ENCODE results near the gene IRF2BP2. TPM values are rescaled to one million over a fixed set of nuclear protein-coding genes. Genes with fewer than 3 reads are reported as not detected.

IRF2BP2 gene
- total RNA-seq, 2 experiments from 2014 or later, result 109 to 111 TPM

GRCh38 chr1:234573711-234574299, 36.2 kb downstream of the IRF2BP2 start:
- Mint-ChIP-seq H3K4me3 (no peak overlapping the region), H3K36me3 (no peaks in the 10 kb centered on the region), H3K4me1 (no peaks in the 10 kb centered on the region), H3K27ac (no peak overlapping the region), H3K27me3 (no peaks in the 10 kb centered on the region), H3K9me3 (no peaks in the 10 kb centered on the region)
- DNase-seq, result no peak

- Mint-ChIP-seq H3K4me1 (no peaks in the 10 kb centered on the region), H3K27me3 (no peaks in the 10 kb centered on the region), H3K36me3 (no peaks in the 10 kb centered on the region), H3K9me3 (no peaks in the 10 kb centered on the region), H3K27ac (no peak overlapping the region), H3K4me3 (no peak overlapping the region)
- DNase-seq, result no peak
Observed at GRCh38 chr1:234572966-234573365, 37.0 kb downstream of the IRF2BP2 start.

GRCh38 chr1:234571702-234572101, 38.3 kb downstream of the IRF2BP2 start:
- no peak overlapping the region for H3K27ac Mint-ChIP-seq
- H3K27me3 Mint-ChIP-seq, result no peaks in the 10 kb centered on the region
- H3K36me3 Mint-ChIP-seq, result no peaks in the 10 kb centered on the region
- no peak for DNase-seq
- H3K9me3 Mint-ChIP-seq, result no peaks in the 10 kb centered on the region
- H3K4me3 Mint-ChIP-seq, result no peak overlapping the region
- no peaks in the 10 kb centered on the region for H3K4me1 Mint-ChIP-seq

GRCh38 chr1:234570329-234571120, 39.5 kb downstream of the IRF2BP2 start:
- Mint-ChIP-seq H3K9me3 (no peaks in the 10 kb centered on the region), H3K27ac (no peak overlapping the region), H3K27me3 (no peaks in the 10 kb centered on the region), H3K36me3 (no peaks in the 10 kb centered on the region), H3K4me3 (no peak overlapping the region), H3K4me1 (no peaks in the 10 kb centered on the region)
- DNase-seq, result no peak

GRCh38 chr1:234568345-234568744, 41.6 kb downstream of the IRF2BP2 start:
- no peak overlapping the region for H3K4me3 Mint-ChIP-seq
- H3K36me3 Mint-ChIP-seq, result no peaks in the 10 kb centered on the region
- no peaks in the 10 kb centered on the region for H3K9me3 Mint-ChIP-seq
- no peaks in the 10 kb centered on the region for H3K27me3 Mint-ChIP-seq
- DNase-seq, result no peak
- H3K27ac Mint-ChIP-seq, result no peak overlapping the region
- peaks cover 4% of the 10 kb centered on the region for H3K4me1 Mint-ChIP-seq

GRCh38 chr1:234565132-234565531, 44.8 kb downstream of the IRF2BP2 start:
- Mint-ChIP-seq H3K4me3 (no peak overlapping the region), H3K9me3 (no peaks in the 10 kb centered on the region), H3K27ac (no peak overlapping the region), H3K36me3 (no peaks in the 10 kb centered on the region), H3K27me3 (no peaks in the 10 kb centered on the region), H3K4me1 (peaks cover 4% of the 10 kb centered on the region)
- DNase-seq, result no peak

- DNase-seq, result no peak
- Mint-ChIP-seq H3K27ac (no peak overlapping the region), H3K9me3 (no peaks in the 10 kb centered on the region), H3K4me1 (peaks cover 4% of the 10 kb centered on the region), H3K36me3 (no peaks in the 10 kb centered on the region), H3K27me3 (no peaks in the 10 kb centered on the region), H3K4me3 (no peak overlapping the region)
Observed at GRCh38 chr1:234564035-234565029, 45.6 kb downstream of the IRF2BP2 start.

- H3K36me3 Mint-ChIP-seq, result no peaks in the 10 kb centered on the region
- peaks cover 4% of the 10 kb centered on the region for H3K4me1 Mint-ChIP-seq
- no peaks in the 10 kb centered on the region for H3K27me3 Mint-ChIP-seq
- H3K27ac Mint-ChIP-seq, result no peak overlapping the region
- H3K4me3 Mint-ChIP-seq, result no peak overlapping the region
- H3K9me3 Mint-ChIP-seq, result no peaks in the 10 kb centered on the region
- no peak for DNase-seq
Observed at GRCh38 chr1:234562334-234562733, 47.6 kb downstream of the IRF2BP2 start.

- H3K36me3 Mint-ChIP-seq, result no peaks in the 10 kb centered on the region
- no peaks in the 10 kb centered on the region for H3K9me3 Mint-ChIP-seq
- no peak overlapping the region for H3K27ac Mint-ChIP-seq
- no peaks in the 10 kb centered on the region for H3K27me3 Mint-ChIP-seq
- no peak for DNase-seq
- peaks cover 4% of the 10 kb centered on the region for H3K4me1 Mint-ChIP-seq
- H3K4me3 Mint-ChIP-seq, result no peak overlapping the region
Observed at GRCh38 chr1:234561319-234561718, 48.7 kb downstream of the IRF2BP2 start.

- DNase-seq, result no peak
Observed at GRCh38 chr1:234559902-234560676, 49.9 kb downstream of the IRF2BP2 start.

GRCh38 chr1:234559152-234559901, 50.7 kb downstream of the IRF2BP2 start:
- no peak overlapping the region for H3K27ac Mint-ChIP-seq
- H3K36me3 Mint-ChIP-seq, result no peaks in the 10 kb centered on the region
- no peaks in the 10 kb centered on the region for H3K27me3 Mint-ChIP-seq
- no peak overlapping the region for H3K4me3 Mint-ChIP-seq
- no peaks in the 10 kb centered on the region for H3K9me3 Mint-ChIP-seq
- H3K4me1 Mint-ChIP-seq, result no peaks in the 10 kb centered on the region
- DNase-seq, result no peak

More at GRCh38 chr1:234559902-234560676, 49.9 kb downstream of the IRF2BP2 start:
- H3K4me3 Mint-ChIP-seq, result no peak overlapping the region
- no peaks in the 10 kb centered on the region for H3K27me3 Mint-ChIP-seq
- H3K36me3 Mint-ChIP-seq, result no peaks in the 10 kb centered on the region
- H3K27ac Mint-ChIP-seq, result no peak overlapping the region
- no peaks in the 10 kb centered on the region for H3K9me3 Mint-ChIP-seq
- H3K4me1 Mint-ChIP-seq, result peaks cover 4% of the 10 kb centered on the region

GRCh38 chr1:234558330-234558836, 51.6 kb downstream of the IRF2BP2 start:
- Mint-ChIP-seq H3K4me3 (no peak overlapping the region), H3K4me1 (no peaks in the 10 kb centered on the region), H3K9me3 (no peaks in the 10 kb centered on the region), H3K27me3 (no peaks in the 10 kb centered on the region), H3K36me3 (no peaks in the 10 kb centered on the region), H3K27ac (no peak overlapping the region)
- no peak for DNase-seq

GRCh38 chr1:234556245-234556943, 53.6 kb downstream of the IRF2BP2 start:
- no peak overlapping the region for H3K4me3 Mint-ChIP-seq
- no peaks in the 10 kb centered on the region for H3K36me3 Mint-ChIP-seq
- H3K4me1 Mint-ChIP-seq, result no peaks in the 10 kb centered on the region
- no peak for DNase-seq
- no peaks in the 10 kb centered on the region for H3K27me3 Mint-ChIP-seq
- H3K27ac Mint-ChIP-seq, result no peak overlapping the region
- H3K9me3 Mint-ChIP-seq, result no peaks in the 10 kb centered on the region
